NCI-H1092 (cell line): ENCODE measurements around the gene STPG1.

Experiments
- DNase-seq: peaks from one replicate; lab custom pipeline; 2025; lab: John Stamatoyannopoulos, UW

Gene STPG1

DNA sequence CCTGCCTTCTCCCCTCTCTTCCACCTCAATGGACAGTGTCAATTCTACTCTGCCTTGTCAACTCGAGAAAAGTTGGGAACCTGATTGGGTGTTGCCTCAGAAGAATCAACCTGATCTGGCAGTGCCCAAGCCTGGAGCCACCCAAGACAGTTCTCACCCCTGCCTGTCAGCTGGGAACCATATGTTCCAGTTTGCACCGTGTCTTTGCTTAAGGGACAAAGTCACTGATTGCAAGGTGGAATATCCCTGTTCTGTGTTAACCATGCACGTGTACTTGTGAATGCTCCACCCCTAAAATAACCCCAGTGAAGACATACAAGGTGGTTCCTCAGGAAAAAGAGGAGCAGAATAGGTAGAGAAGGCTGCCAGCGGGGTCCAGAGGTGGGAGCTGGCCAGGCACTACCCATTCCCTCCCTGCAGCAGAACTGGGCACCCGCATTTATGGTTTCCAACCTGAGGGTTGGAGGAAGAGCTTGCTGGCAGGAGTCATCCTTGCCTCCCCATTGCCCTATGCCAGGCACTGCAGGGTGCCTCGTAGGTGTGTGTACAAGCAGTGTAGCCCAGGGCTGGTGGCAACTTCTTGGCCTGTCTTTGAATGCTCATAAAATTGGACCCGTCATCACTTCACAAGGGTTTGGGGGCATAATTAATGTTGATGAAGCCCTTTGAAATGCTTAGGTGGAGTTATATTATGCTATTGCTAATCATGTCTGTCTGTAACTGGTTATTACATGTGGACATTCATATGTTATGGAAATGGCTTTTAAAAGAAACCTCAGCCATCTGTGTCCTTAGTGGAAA lies 13.4 kb upstream of the STPG1 start:
- DNase-seq: peak; percentile 51

DNA sequence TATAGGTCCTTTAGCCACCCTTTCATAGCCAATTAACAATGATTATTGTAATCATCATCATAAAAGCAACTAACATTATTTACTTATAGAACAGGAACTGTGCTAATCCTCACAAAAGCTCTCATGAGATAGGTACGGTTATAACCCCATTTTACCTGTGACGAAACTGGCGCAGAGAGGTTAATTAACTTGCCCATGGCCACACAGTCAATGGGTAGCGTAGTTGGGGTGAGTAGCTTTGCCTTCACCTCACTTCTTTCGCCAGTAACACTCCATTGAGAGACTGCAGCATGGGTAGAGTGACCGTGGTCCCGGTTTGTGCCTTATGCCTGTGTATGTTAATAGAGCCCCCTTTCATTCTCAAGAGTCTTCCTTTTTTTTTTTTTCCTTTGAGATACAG lies 12.3 kb upstream of the STPG1 start:
- DNase-seq: no peak

DNA sequence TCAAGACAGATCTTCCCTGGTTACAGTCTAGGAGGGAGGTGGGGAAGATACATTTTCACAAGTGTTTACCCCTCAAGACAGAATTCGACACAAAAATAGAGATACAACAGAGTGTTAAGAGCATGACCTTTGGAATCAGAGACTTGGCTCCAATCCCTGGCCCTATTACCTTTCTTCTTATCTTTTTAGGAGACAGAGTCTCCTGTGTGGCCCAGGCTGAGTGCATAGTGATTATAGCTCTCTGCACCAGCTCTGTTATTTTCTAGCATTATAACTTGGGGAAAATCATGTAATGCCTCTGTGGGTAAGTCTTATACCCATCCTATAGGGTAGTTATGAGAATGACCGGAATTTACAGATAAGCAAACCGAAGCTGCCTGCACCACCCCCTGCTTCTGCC lies 11.9 kb upstream of the STPG1 start:
- no peak for DNase-seq

DNA sequence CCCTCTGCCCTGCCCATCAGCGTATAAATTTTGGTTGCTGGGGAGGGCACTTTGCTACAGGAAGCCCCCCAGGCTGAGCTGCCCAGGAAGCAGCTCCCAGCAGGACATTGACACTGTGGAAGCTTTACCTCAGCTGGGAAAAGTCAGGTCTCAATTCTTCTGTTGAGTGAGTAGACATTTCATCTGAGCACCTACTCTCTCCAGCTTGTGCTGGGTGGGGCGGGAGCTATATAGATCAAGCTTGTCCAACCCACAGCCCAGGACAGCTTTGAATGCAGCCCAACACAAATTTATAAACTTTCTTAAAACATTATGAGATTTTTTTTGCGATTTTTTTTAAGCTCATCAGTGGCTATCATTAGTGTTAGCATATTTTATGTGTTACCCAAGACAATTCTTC lies 11.4 kb upstream of the STPG1 start:
- DNase-seq: no peak

DNA sequence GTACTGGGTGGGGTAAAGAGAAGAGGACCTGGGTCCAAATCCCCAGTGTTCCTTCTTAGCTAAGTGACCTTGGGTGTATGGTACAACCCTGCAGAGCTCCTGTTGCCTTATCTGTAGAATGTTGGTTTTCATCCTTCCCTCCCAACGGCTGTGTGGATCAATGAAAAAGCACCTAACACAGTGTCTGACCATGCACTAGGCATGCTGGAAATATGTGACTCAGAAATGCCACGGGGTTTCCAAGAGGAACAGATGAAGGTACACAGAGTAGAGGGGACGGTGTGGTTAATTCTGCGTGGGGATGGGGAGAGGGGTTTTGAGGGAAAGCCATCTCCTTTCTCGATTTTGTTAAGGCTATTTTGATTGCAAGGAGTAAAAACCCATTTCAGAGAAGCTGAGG lies 10.6 kb upstream of the STPG1 start:
- DNase-seq: no peak

DNA sequence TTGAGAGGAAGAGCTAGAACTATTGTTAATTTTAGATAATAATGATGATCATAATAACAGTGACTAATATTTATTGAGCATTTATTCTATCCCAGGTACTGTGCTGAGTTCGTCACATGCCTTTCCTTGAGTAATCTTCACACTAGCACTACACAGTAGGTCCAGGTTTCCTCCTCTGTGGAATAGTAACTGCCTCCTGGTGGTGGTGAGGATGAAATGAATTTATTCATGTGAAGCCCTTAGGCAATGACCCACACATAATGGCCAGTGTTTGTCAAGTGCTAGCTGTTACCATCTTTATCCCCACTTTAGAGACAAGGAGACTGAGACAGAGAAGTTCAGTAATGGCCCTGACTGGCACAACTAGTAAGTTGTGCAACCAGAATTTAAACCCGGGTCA lies 7.9 kb upstream of the STPG1 start:
- DNase-seq: no peak

DNA sequence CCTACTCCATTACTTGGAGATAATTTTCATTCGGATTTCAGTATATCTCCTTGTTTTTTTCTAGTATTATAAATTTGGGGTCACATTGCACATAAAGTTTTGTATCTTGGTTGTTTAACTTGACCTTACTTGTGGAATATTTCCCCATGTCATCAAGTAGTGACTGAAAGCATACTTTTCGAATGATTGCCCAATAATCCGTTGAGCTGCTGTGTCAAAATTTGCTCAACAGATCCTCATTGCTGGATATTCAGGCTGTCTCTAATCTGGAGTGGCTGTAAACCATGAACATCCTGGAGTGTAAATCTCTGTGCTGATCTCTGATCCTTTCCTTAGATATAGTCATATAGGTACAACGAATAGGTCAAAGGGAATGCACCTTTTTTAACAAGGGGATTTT lies 7.0 kb upstream of the STPG1 start:
- DNase-seq: no peak

DNA sequence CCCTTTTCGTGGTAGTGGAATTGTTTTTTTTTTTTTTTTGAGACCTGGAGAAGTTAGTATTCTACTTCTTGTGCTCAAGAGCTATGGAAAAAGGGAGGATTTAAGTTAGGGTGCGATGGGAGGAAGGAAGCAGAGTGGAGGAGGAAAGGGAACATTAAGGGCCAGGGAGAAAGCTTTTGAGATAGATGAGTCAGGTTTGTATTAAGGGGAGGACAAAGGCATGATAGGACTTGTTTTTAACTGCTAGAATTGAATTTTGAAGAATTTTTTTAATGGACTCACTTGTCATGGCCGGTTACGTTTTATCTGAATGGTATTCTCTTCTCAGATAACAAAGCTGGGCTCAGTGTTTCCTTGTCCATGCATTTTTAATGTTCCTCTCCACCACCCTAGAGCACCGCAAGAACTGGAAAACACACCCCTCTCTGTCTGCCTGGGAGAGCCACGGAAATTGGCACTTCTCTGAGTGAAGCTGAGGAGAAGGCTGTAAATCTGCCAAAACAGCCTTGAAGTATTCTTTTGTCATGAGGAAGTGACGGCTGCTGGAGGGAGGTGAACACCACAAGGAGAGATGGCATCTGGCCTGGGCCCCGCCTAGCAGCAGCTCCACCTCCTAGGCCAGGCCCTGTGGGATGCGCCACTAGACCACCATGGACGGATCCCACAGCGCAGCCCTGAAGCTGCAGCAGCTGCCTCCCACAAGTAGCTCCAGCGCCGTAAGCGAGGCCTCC lies 5.5 kb upstream of the STPG1 start:
- DNase-seq: no peak

DNA sequence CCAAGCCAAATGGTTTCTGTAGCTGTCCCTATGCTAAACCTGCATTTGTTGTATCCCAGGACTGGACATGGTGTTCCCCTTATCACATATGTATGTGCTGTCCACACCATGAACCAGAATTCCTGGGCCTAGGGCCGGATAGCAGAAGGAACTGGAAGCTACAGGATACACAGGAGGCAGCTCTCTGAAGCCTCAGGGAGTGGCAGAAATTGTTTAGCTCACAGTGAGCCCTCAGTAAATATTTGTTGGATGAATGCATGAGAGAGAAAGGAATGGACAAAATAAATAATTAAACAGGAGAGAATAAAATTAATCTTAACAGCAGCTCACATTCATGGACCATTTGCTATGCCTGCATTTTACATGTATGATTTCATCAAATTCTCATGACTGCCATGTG lies 4.1 kb upstream of the STPG1 start:
- DNase-seq: no peak

DNA sequence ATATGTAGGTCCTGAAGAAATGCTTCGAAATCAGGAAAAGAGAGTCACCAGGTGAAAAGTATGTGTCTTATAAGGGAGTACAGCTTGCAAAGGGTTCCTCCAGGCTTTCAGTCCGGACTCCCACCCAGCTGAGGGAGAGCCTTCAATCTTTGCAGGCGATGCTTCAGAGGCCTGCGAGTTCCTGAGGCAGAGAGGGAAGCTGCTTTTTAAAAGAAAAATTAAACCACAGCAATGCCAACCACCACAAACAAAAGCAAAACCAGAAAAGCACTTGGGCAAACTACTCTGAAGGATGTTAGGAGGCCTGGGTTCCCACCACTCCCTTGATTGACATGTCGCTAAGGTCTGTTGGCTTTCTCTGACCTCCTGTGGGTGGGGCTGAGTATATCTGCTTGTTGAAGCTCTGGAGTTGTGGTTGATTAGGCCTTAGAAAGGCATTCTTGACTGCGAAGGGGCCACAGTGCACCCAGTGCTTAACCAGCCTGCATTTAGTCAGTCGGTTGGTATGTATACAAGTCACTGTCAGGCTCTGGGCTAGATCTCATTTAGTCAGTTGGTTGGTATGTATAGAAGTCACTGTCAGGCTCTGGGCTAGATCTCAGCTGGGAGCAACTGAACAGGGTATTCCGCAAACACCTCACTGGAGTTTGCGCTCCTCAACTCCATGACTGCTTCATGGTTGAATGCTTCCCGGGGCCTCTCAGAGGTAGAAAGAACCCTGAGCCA lies 3.2 kb upstream of the STPG1 start:
- DNase-seq: no peak

DNA sequence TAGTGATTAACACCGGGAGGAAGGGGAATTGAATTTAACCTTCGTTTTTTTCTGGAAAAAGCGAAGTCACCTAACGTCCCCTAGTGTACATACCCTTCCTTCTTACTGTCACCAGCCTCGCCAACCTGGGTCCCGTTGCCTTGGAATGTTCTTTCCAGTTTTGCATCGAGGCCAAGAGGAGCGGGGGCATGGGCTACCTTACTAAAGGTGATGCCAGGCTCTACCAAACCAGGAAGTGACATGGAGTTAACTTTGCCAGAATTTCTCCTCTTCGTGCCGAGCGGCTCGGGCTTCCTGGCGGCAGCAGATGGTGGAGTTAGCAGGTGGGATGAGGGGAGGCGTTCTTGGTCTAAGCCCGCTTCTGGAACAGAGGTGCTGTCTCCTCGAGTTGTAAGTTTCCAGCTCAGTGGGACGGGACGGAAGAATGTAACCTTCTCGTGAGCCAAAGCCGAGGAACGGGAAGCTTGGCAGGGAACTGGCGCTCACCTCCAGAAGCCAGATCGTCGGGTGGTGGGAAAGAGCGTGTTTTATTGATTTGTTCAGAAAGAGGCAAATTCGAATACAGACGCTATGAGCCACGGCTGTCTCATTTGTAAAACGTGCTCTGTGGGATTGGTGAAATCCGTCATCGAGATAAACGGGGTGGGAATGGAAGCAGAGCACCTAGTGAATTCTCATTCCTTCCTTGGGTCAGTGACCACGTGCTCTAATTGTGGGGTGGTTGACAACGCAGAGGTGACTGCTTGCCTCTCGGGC lies 2.5 kb upstream of the STPG1 start:
- DNase-seq: no peak

DNA sequence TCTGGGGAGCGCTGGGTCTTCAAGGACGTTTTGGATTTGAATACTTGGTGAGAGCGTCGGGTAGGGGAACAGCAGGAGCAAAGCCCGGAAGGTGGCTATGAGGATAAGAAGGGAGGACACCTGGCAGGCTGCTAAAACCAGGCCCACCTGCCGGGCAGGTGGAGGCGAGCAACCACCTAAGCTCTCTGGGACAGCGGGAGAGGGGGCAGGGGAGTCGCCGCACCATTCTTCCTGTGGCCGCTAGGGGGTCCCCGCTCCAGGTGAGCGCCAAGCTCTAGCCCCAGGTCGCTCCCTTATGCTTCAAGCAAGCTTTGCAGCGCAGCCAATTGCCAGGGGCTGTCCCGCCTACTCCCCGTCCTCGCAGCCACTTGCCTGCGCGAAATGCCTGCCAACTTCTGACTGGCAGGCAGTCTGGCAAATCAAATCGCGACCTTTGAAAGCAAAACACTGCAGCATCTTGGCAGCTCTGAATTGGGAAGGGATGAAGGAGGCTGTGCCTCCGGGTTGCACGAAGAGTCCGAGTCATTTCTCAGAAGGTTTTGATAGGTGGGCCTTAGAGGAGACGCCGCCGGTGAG lies 1.8 kb upstream of the STPG1 start, which contains the start of gene NIPAL3:
TSS of gene NIPAL3 (plus strand) at position 469 of the 576 bp plus-strand sequence. CDS start 3,746 bp downstream, outside the sequence.
- DNase-seq: peak; percentile 99

DNA sequence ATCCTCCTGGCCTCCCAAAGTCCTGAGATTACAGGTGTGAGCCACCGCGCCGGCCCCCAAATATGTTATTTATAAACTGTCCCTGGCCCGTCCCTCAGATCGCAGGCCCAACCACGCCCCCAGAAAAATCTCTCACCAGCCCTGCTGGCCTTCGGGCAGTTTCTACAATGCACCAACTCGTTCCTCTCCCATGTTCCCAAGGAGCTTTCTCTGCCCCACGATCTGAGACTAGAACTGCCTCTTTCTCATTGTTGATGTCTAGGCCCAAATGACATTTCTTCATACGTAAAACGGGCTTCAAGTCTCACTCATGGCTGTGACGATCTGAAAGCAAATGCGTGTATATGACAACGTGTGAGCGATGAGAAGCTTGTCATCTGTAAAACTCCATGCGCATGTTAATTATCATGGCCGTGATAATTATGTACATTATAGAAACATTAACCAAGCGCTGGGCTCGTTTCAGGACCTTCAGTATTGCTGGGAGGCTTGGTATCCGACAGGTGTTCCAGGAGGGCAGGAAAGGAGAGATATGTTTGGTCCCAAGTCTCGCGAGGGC lies 1.3 kb upstream of the STPG1 start:
- no peak for DNase-seq

DNA sequence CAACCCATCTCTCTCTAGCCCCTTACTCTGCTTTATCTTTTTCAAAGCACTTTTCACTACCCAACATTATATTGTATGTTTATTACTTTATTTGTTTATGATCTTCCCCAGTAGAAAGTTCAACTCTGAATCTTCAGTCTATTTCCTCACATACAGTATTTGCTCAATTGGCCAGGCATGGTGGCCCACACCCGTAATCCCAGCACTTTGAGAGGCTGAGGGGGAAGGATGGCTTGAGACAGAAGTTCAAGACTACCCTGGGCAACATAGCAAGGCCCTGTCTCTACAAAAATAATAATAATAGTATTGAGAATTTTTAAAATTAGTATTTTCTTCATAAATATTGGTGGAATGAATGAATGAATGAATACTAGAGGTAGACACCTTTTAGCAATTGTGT lies 1.2 kb downstream of the STPG1 start:
- no peak for DNase-seq

DNA sequence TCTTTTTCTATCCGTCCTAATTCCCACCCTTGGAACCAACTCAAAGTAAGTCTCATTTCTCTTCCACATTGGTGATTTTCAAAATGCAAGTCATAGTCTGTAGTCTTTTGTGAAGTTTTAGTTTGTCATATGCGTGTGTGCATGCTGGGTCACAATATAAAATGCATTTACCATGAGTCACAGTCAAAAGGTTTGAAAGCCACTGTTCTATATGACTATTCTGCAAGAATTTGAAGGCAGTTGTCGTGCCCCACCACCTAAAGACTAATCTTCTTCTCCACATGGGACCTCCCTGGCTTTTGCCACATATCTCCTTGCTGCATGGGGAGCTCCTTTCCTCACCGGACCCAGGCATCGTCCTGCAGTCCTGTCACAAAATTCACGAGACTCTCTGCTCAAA lies 1.6 kb downstream of the STPG1 start:
- DNase-seq: no peak

DNA sequence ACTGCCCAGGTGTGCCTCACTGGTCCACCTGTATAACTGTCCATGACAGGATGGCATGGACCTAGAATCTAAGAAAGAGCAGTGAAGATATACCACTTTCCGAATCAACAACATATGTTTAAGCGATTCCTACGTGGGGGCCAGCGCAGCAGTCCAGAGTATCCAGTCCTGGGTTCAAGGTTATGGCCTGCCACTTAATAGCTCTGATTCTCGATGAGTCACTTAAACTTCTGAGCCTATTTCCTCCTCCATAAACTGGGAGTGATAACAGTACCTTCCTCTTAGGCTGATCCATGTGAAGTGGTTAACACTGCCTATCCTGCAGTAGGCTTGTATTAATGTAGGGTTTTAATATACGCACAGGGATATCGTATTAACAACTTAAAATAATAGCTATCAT lies 2.8 kb downstream of the STPG1 start:
- DNase-seq: no peak

DNA sequence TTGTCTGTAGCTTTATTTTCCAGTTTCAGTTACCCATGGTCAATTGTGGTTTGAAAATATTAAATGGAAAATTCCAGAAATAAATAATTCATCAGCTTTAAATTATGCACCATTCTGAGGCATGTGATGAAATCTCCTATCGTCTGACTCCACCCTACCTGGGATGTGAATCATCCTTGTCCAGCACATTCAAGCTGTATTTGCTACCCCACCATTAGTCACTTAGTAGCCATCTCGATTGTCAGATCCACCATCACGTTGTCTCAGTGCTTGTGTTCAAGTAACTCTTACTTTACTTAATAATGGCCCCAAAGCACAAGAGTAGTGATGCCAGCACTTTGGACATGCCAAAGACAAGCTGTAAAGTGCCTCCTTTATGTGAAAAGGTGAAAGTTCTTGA lies 4.0 kb downstream of the STPG1 start:
- DNase-seq: no peak

DNA sequence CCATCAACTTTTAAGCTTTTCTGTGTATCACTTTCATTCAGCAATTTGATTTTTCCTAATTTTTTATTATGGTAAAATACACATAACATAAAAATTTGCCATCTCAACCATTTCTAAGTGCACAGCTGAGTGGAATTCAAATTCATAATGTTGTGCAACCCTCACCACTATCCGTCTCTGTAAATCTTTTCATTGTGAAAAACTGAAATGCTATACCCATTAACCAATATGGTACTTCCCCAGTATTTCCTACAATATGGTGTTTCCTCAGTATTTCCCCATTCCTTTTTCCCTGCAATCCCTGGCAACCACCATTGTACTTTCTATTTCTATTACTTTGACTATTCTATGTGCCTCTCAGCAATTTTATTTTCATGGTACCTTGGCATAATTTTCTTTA lies 6.8 kb downstream of the STPG1 start:
- DNase-seq: no peak

DNA sequence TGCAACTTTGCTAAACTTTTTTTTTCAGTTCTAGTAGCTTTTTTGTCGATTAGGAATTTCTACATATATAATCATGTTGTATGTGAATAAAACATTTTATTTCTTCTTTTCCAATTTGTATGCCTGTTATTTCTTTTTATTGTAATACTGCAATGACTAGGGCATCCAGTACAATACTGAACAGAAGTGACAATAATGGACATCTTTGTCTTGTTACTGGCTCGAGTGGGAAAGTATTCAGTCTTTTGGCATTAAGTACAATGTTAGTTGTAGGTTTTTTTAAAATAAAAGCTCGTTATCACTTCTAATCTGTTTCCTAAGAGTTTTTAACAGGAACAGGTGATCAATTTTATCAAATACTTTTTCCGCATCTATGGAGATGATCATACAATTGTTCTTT lies 9.8 kb downstream of the STPG1 start:
- no peak for DNase-seq

DNA sequence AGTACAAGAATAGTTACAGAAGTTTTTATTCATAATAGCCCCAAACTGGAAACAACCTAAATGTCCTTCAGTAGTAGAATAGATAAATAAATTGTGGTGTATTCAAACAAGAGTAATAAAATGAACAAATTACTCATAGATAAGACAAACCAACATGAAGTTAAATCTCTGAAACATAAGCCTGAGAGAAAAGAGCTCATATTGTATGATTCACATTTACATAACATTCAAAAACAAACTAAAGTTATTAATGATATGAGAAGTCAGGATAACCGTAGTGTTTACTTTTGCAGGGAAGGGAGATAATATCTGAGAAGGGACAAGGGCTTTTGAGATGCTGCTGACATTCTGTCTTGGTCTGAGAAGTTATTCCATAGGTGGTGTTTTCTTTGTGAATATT lies 13.5 kb downstream of the STPG1 start:
- DNase-seq: no peak

DNA sequence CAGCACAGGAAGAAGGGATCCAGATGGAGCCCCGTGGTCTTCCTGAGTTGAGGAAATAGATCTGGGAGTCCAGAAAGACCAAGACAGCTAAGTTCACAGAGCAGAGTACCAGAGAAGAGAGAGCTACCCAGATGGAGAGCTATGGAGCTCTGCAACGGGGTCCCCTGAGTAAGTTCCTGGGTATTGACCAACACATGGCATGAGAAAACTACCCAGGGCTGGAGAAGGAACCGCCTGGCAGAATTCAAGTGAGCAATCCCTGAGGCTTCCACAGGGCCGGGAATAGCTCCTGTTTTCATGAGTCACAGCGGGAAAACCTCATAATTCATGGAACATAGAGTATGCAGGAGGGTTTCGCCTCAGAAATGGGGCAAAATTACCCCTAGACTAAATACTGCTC lies 19.7 kb downstream of the STPG1 start:
- DNase-seq: no peak
